ENCODE measurements around the gene PPIB.

Gene PPIB

DNA sequence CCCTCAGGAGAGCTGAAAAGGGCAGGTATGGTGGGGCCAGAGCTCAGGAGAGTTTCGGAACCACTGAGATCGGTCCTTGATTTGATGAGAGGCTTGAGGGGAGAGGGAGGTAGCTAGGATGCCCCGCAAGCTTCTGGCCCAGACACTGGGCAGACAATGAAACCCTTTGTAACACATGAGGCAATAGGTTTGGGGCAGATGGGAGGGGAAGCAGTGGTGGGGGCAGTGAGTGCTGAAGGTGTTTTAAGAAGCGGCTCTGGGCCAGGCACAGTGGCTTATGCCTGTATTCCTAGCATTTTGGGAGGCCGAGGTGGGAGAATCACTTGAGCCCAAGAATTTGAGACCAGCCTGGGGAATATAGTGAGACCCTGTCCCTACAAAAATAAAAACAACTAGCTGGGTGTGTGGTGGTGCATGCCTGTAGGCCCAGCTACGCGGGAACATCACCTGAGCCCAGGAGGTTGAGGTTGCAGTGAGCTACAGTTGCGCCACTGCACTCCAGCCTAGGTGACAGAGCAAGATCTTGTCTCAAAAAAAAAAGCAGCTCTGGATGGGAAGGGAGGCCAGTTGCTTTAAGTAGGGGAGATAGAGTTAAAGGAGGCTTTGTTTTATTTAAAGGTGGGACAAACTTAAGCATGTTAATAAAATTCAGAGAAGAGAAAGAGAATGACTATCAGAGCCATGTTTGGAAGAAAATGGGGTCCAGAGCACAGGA is 20.9 kb downstream of the PPIB start:
- TF ChIP-seq, protein P1, sequence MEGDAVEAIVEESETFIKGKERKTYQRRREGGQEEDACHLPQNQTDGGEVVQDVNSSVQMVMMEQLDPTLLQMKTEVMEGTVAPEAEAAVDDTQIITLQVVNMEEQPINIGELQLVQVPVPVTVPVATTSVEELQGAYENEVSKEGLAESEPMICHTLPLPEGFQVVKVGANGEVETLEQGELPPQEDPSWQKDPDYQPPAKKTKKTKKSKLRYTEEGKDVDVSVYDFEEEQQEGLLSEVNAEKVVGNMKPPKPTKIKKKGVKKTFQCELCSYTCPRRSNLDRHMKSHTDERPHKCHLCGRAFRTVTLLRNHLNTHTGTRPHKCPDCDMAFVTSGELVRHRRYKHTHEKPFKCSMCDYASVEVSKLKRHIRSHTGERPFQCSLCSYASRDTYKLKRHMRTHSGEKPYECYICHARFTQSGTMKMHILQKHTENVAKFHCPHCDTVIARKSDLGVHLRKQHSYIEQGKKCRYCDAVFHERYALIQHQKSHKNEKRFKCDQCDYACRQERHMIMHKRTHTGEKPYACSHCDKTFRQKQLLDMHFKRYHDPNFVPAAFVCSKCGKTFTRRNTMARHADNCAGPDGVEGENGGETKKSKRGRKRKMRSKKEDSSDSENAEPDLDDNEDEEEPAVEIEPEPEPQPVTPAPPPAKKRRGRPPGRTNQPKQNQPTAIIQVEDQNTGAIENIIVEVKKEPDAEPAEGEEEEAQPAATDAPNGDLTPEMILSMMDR (IDR thresholded peaks at IDR 0.05; ENCODE audit: insufficient read depth, low read length, poor library complexity, severe bottlenecking) = no peak
- H3K27me3 ChIP-seq (replicated peaks; ENCODE audit: control insufficient read depth, insufficient read depth, low read length) = no peaks in the 10 kb centered on the region

DNA sequence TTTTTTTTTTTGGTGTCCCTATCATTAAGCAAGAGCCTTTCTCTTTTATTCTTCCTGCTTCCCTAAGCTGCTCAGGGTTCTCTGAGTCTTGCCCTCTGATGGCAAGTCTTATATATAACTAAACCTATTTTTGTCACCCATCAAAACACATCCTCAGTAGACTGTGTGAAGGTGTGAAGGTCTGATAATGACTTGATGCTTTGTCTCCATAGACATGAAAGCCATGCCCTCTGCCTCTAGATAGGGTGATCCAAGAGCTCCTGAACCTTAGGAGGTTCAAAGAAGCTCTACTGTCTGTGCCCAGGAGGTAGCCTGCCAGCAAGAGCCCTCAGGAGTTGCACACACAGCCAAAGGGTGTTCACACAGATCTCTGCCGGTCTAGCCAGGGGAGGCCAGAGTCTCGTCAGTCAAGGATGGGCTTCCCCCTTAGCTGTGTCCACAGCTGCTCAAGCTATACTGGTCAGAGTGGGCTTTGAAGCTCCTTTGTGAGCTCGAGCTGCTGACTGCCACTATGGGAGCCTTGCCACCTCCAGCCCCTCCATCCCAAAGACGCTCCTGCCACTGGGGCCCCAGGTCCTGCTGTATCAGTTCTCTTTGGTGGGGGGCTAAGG is 24.4 kb downstream of the PPIB start:
- peaks cover 34% of the 10 kb centered on the region for H3K36me3 ChIP-seq (ENCODE audit: control insufficient read depth, insufficient read depth, low read length)

More for the DNA sequence above, 20.9 kb downstream of the PPIB start:
- no peak for DNase-seq (ENCODE audit: extremely low read depth, insufficient read length)
- H3K4me3 ChIP-seq (replicated peaks; ENCODE audit: low read depth, low read length) = no peak overlapping the region
- peaks cover 13% of the 10 kb centered on the region for H3K36me3 ChIP-seq (ENCODE audit: control insufficient read depth, insufficient read depth, low read length)

DNA sequence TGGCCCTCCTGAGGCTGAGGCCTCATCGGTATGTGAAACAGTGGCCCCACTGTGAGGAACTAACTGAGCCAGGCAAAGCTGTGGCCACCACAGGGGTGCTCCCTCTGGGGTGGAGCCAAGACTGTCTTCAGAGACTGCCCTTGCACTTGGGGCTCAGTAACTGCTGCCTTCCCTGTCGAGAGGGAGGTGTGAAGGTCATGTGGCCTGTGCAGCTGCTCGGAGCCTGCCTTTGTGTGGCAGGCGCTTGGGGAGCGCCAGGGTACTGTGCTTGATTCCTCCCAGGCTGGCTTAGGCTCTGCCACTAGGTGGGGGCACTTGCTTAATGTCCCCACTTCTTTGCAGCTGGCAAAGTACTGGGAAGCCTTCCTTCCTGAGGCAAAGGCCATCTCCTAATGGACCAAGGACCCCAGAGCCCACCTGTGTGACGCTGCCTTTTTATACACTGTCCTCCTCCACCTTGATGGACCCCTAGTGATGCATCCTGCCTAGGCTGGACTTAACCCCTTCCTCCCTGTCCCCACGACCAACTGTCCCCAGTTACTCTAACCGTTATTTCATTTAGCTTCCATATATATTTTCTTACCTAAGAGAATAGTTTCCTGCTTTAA is 25.5 kb downstream of the PPIB start:
- no peaks in the 10 kb centered on the region for H3K27me3 ChIP-seq (replicated peaks; ENCODE audit: control insufficient read depth, insufficient read depth, low read length)
- DNase-seq (ENCODE audit: extremely low read depth, insufficient read length) = no peak
- TF ChIP-seq, protein P1 (IDR thresholded peaks at IDR 0.05; ENCODE audit: insufficient read depth, low read length, poor library complexity, severe bottlenecking) = no peak
- no peak overlapping the region for H3K4me3 ChIP-seq (replicated peaks; ENCODE audit: low read depth, low read length)
- H3K36me3 ChIP-seq (ENCODE audit: control insufficient read depth, insufficient read depth, low read length) = peaks cover 43% of the 10 kb centered on the region

More for the DNA sequence above, 24.4 kb downstream of the PPIB start:
- no peak overlapping the region for H3K4me3 ChIP-seq (replicated peaks; ENCODE audit: low read depth, low read length)
- DNase-seq (ENCODE audit: extremely low read depth, insufficient read length) = no peak
- TF ChIP-seq, protein P1 (IDR thresholded peaks at IDR 0.05; ENCODE audit: insufficient read depth, low read length, poor library complexity, severe bottlenecking) = no peak
- H3K27me3 ChIP-seq (replicated peaks; ENCODE audit: control insufficient read depth, insufficient read depth, low read length) = no peaks in the 10 kb centered on the region

DNA sequence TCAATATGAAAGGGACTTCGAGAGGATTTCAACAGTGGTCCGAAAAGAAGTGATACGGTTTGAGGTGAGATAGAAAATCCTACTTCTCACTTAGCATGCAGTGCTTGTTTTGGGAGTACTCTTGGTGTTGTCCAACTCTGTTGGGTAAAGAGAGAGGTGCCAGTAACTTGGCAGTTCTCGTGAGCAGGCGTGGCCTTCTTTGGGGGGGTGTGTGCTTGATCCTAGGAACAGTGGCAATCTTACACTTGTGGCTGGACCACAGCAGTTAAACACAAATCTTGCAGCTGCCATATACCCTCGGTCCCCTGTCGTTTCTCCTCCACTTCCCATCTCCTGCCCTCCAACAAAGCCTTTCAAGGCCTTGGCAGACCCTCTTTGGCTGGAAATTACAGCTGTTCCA is 26.5 kb downstream of the PPIB start:
- Histone ChIP-seq H3K27me3 (replicated peaks; ENCODE audit: control insufficient read depth, insufficient read depth, low read length) (no peaks in the 10 kb centered on the region), H3K36me3 (ENCODE audit: control insufficient read depth, insufficient read depth, low read length) (peaks cover 48% of the 10 kb centered on the region), H3K4me3 (replicated peaks; ENCODE audit: low read depth, low read length) (no peak overlapping the region)
- DNase-seq (ENCODE audit: extremely low read depth, insufficient read length) = no peak
- TF ChIP-seq, protein P1 (IDR thresholded peaks at IDR 0.05; ENCODE audit: insufficient read depth, low read length, poor library complexity, severe bottlenecking) = no peak

DNA sequence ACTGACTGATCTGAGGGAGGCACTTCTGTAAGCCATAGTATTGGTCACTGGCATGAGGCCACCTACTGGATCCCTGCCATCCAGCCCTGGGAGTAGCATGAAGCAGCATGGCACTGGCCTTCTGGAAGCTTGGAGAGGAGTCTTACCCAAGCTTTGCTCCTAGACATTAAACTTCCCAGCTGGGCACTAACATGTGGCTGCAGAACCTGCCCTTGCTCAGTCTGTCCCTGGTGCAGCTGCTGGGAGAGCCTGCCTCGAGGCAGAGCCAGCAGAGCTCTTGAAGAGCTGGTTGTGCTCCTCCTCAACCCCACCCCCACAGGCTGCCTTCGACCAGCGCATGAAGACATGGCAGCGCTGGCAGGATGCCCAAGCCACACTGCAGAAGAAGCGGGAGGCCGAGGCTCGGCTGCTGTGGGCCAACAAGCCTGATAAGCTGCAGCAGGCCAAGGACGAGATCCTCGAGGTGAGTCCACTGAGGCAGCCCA is 28.4 kb downstream of the PPIB start:
- DNase-seq (ENCODE audit: extremely low read depth, insufficient read length) = no peak
- H3K36me3 ChIP-seq (ENCODE audit: control insufficient read depth, insufficient read depth, low read length) = peaks cover 59% of the 10 kb centered on the region
- H3K27me3 ChIP-seq (replicated peaks; ENCODE audit: control insufficient read depth, insufficient read depth, low read length) = no peaks in the 10 kb centered on the region
- no peak overlapping the region for H3K4me3 ChIP-seq (replicated peaks; ENCODE audit: low read depth, low read length)
- TF ChIP-seq, protein P1 (IDR thresholded peaks at IDR 0.05; ENCODE audit: insufficient read depth, low read length, poor library complexity, severe bottlenecking) = no peak

Data from GM06990 (cell line).